Sigmoid colon (tissue), 7 donors: ENCODE data around the gene ATRNL1. TPM values are rescaled to one million over a fixed set of nuclear protein-coding genes. Genes with fewer than 3 reads are reported as not detected.
A peak's percentile ranks its signal among the peaks of the same experiment; 100 is the strongest.
"Not testable (repeated sequence)": the region's sequence is repeated elsewhere in the genome, so short reads cannot be mapped to it uniquely, and the experiment has no call there.

Experiments
- DNase-seq: peaks from one replicate; pipeline ENCODE4 v3.0.0-alpha.2; 2019
- H3K27ac ChIP-seq, 4 donors: fragments of 200-600 bp; sonication (generic); one replicate each; pipeline ENCODE4 v1.5.1; 2016 to 2019; ENCODE audit warnings: mild to moderate bottlenecking in 1 of 4
- H3K27me3 ChIP-seq, 3 donors: fragments of 200-600 bp; sonication (generic); one replicate each; pipeline ENCODE4 v1.5.1; 2019; ENCODE audit warnings: mild to moderate bottlenecking in 1 of 3
- H3K36me3 ChIP-seq, 4 donors: fragments of 200-600 bp; sonication (generic); one replicate each; pipeline ENCODE4 v1.5.1; 2016 to 2019
- H3K4me1 ChIP-seq, 4 donors: fragments of 200-600 bp; sonication (generic); one replicate each; pipeline ENCODE4 v1.5.1; 2017 to 2019
- H3K4me3 ChIP-seq, 4 donors: fragments of 200-600 bp; sonication (generic); one replicate each; pipeline ENCODE4 v1.5.1; 2017 to 2019; ENCODE audit warnings: mild to moderate bottlenecking in 2 of 4, moderate library complexity in 1 of 4
- H3K9me3 ChIP-seq, 4 donors: fragments of 200-600 bp in 3 of 4; sonication (generic) in 3 of 4; one replicate each; pipeline versions ENCODE4 v1.5.1 to v1.6.1; 2013 to 2019
- CTCF ChIP-seq, 4 experiments: fragments of 450-650 bp in 3 of 4; fragments of 200-600 bp in 1 of 4; IDR thresholded peaks; one replicate each; pipeline ENCODE4 v1.5.1; 2016 to 2019; ENCODE audit warnings: antibody characterized with exemption in 4 of 4, mild to moderate bottlenecking in 3 of 4, moderate library complexity in 2 of 4
- EP300 ChIP-seq, 4 donors: sonication (generic); formaldehyde crosslinking; IDR thresholded peaks; one replicate each; pipeline ENCODE4 v1.6.1; 2017; ENCODE audit warnings: antibody characterized with exemption in 4 of 4
- POLR2A ChIP-seq, 2 donors: fragments of 450-650 bp; IDR thresholded peaks; one replicate each; pipeline ENCODE4 v1.6.1; 2016; ENCODE audit warnings: antibody characterized with exemption in 2 of 2, mild to moderate bottlenecking in 2 of 2, moderate library complexity in 2 of 2
- POLR2AphosphoS5 ChIP-seq, 4 donors: sonication (generic); formaldehyde crosslinking; IDR thresholded peaks; one replicate each; pipeline ENCODE4 v1.6.1; 2017; ENCODE audit warnings: antibody characterized with exemption in 4 of 4
- WGBS, 2 donors: extraction: QIAGEN DNeasy Blood & Tissue Kit; methylation state at CpG; one replicate each; pipeline ENCODE4 v1.1.7; 2013; 5-methylcytosine and 5-hydroxymethylcytosine counted together
- intact Hi-C: fragments of 100-400 bp; cut with DNase I; formaldehyde crosslinking; loops from one replicate; pipeline ENCODE4 v1.15.1; 2023
- polyA plus RNA-seq, 3 donors: library from polyadenylated mRNA; stranded (reverse); fragments of 200-250 nt; gene quantifications; one replicate each; pipeline ENCODE4 v1.2.3, GENCODE V29; 2013
- total RNA-seq, 4 donors: library from RNA; depleted of rRNA; stranded (reverse); fragments of >200 nt; gene quantifications; one replicate each; pipeline ENCODE4 v1.1.0, GENCODE V29; 2016
- donor health status: healthy with polysubstance abuse.
- donor health status: Bipolar disorder and iron deficiency.
- donor health status: healthy.

Gene ATRNL1
- total and polyA plus RNA-seq, 7 donors = 0.57 to 17.3 (median 6.9) TPM; not detected in 1

DNA sequence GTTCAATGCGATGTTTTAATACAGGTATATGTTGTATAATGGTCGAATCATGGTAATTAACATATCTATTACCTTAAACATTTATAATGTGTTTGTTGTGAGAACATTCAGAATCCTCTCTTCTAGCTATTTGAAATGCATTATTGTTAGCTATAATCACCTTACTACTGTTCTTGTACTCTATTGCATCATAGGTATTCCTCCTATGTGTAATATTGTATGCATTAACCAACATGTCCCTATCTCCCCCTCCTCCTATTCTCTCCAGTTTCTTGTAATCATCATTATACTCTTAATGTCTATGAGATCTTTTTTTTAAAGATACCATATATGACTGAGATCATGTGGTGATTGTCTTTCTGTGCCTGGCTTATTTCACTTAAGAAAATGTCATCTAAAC lies 235.2 kb downstream of the ATRNL1 start:
- 84 to 91% methylated on average over 2 of the region's 2 CpGs for WGBS, 2 donors
- no peaks in the 10 kb centered on the region for H3K27me3 ChIP-seq
- H3K4me3 ChIP-seq = no peak overlapping the region
- no peaks in the 10 kb centered on the region for H3K9me3 ChIP-seq
- H3K27ac ChIP-seq = no peak overlapping the region
- no peaks in the 10 kb centered on the region for H3K4me1 ChIP-seq
- intact Hi-C loops = no loop called here
- no peak for TF ChIP-seq POLR2AphosphoS5 (IDR thresholded peaks at IDR 0.05)
- TF ChIP-seq POLR2A (IDR thresholded peaks at IDR 0.05) = no peak
- TF ChIP-seq EP300 (IDR thresholded peaks at IDR 0.05) = no peak
- TF ChIP-seq CTCF (IDR thresholded peaks at IDR 0.05) = no peak
- no peaks in the 10 kb centered on the region for H3K36me3 ChIP-seq
- no peak for DNase-seq

- intact Hi-C loops = no loop called here
- Histone ChIP-seq H3K4me1 (no peaks in the 10 kb centered on the region), H3K4me3 (no peak overlapping the region), H3K27ac (no peak overlapping the region), H3K9me3 (no peaks in the 10 kb centered on the region), H3K36me3 (no peaks in the 10 kb centered on the region), H3K27me3 (no peaks in the 10 kb centered on the region)
- no peak for DNase-seq
- WGBS, 2 donors = 88 to 92% methylated on average over 1 of the region's 1 CpG
- TF ChIP-seq CTCF (IDR thresholded peaks at IDR 0.05) = no peak
- TF ChIP-seq POLR2AphosphoS5 (IDR thresholded peaks at IDR 0.05) = no peak
- no peak for TF ChIP-seq EP300 (IDR thresholded peaks at IDR 0.05)
- TF ChIP-seq POLR2A (IDR thresholded peaks at IDR 0.05) = no peak
These were observed 242.2 kb downstream of the ATRNL1 start for GRCh38 chr10:115335366-115335765.

GRCh38 chr10:115355162-115355760 lies 262.1 kb downstream of the ATRNL1 start:
- Histone ChIP-seq H3K27me3 (no peaks in the 10 kb centered on the region), H3K27ac (no peak overlapping the region), H3K4me3 (no peak overlapping the region), H3K36me3 (no peaks in the 10 kb centered on the region), H3K4me1 (no peaks in the 10 kb centered on the region), H3K9me3 (no peaks in the 10 kb centered on the region)
- intact Hi-C loops = loop anchor here (5.0 to 10.0 kb wide), 2 partner anchors 930 to 1032 kb away; no protein-coding TSS in a partner anchor
- 5 to 13% methylated on average over 2 of the region's 2 CpGs for WGBS, 2 donors
- peak in 3 of 4 experiments; percentile 9 to 27 (median 22) for TF ChIP-seq CTCF (IDR thresholded peaks at IDR 0.05)
- no peak for TF ChIP-seq EP300 (IDR thresholded peaks at IDR 0.05)
- no peak for TF ChIP-seq POLR2A (IDR thresholded peaks at IDR 0.05)
- TF ChIP-seq POLR2AphosphoS5 (IDR thresholded peaks at IDR 0.05) = no peak
- no peak for DNase-seq

DNA sequence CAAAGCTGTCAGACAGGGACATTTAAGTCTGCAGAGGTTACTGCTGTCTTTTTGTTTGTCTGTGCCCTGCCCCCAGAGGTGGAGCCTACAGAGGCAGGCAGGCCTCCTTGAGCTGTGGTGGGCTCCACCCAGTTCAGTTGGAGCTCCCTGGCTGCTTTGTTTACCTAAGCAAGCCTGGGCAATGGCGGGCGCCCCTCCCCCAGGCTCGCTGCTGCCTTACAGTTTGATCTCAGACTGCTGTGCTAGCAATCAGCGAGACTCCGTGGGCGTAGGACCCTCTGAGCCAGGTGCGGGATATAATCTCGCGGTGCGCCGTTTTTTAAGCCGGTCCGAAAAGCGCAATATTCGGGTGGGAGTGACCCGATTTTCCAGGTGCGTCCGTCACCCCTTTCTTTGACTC lies 274.8 kb downstream of the ATRNL1 start:
- H3K9me3 ChIP-seq, H3K27me3 ChIP-seq, DNase-seq, H3K27ac ChIP-seq, H3K36me3 ChIP-seq, intact Hi-C loops, H3K4me1 ChIP-seq, H3K4me3 ChIP-seq: not testable (repeated sequence)
- 90 to 94% methylated on average over 18 of the region's 18 CpGs for WGBS, 2 donors

- no peak overlapping the region for H3K4me3 ChIP-seq
- peaks cover 0 to 7% (median 0%) of the 10 kb centered on the region in 4 donors for H3K9me3 ChIP-seq
- no peaks in the 10 kb centered on the region for H3K36me3 ChIP-seq
- TF ChIP-seq POLR2AphosphoS5 (IDR thresholded peaks at IDR 0.05) = no peak
- TF ChIP-seq EP300 (IDR thresholded peaks at IDR 0.05) = no peak
- TF ChIP-seq POLR2A (IDR thresholded peaks at IDR 0.05) = no peak
- no peak for TF ChIP-seq CTCF (IDR thresholded peaks at IDR 0.05)
- intact Hi-C loops = no loop called here
- WGBS, 2 donors = 91 to 93% methylated on average over 1 of the region's 1 CpG
- H3K27me3 ChIP-seq = no peaks in the 10 kb centered on the region
- no peaks in the 10 kb centered on the region for H3K4me1 ChIP-seq
- no peak overlapping the region for H3K27ac ChIP-seq
- no peak for DNase-seq
These were observed 285.9 kb downstream of the ATRNL1 start for GRCh38 chr10:115379064-115379463.
